SU-DHL-6 (cell line): ENCODE data around the gene C1QTNF8.

Source experiments
- CTCF ChIP-seq: fragments of 200-600 bp; sonication (generic); IDR thresholded peaks from one replicate; pipeline ENCODE4 v1.5.1; 2017; ENCODE audit warnings: antibody characterized with exemption, mild to moderate bottlenecking, low read length, moderate library complexity; ENCODE audit not compliant: insufficient read depth, poor library complexity, severe bottlenecking
- EZH2phosphoT487 ChIP-seq: fragments of 200-600 bp; sonication (generic), shearing (Covaris generic); conservative IDR thresholded peaks from 2 replicates; pipeline ENCODE4 v1.6.1; 2018; ENCODE audit warnings: mild to moderate bottlenecking, antibody characterized with exemption, low read length, moderate library complexity, mixed read lengths

DNA sequence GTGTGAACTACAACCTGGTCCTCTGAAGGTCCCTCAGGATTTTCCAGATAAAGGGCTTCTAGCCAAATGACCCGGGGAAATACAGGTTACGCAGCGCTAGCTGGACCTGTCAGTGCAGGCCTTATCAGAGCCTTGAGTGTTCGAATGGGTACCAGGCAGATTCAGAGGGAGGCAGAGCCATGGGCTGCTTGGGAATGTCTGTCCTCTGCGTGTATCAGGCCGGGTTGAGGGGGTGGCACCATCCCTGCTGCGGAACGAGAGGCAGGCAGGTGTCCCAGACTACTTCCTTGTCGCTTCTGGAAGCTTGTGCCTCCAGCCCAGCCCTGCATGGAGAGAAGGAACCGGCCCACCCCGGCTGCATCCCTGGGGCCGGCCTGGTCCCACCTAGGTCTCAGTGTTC, 57.1 kb downstream of the C1QTNF8 start:
- TF ChIP-seq CTCF: no peak
- no peak for TF ChIP-seq EZH2phosphoT487
